ENCODE results near the gene IFNG-AS1. TPM values are rescaled to one million over a fixed set of nuclear protein-coding genes. Genes with fewer than 3 reads are reported as not detected.

The IFNG-AS1 gene
- total RNA-seq, 4 donors from 2014 or later = not detected

DNA sequence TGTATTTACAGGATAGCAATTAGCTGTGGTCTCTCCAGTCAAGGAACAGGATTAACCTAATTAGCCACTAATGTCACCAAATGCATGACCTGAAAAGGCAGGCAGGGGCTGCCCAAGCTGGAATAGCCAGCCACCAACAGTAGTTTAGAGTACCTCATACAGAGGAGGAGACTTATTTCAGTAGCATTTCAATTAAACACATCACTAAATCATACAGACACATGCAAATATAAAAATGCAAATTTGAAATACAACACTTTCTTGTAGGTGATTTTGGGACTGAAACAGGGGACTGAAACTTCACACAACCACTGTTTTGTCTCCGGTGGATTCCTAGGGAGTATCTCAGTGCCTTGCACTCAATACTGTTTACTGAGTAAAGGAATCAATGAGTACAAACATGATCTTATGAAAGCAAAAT lies 636 bp upstream of the IFNG-AS1 start:
- Histone ChIP-seq H3K9me3 (no peaks in the 10 kb centered on the region), H3K36me3 (no peaks in the 10 kb centered on the region), H3K27me3 (no peaks in the 10 kb centered on the region), H3K4me3 (no peak overlapping the region), H3K27ac (no peak overlapping the region), H3K4me1 (no peaks in the 10 kb centered on the region)
- no peak for TF ChIP-seq POLR2A (IDR thresholded peaks at IDR 0.05)
- no peak for TF ChIP-seq POLR2AphosphoS5 (IDR thresholded peaks at IDR 0.05)
- TF ChIP-seq, protein P1, sequence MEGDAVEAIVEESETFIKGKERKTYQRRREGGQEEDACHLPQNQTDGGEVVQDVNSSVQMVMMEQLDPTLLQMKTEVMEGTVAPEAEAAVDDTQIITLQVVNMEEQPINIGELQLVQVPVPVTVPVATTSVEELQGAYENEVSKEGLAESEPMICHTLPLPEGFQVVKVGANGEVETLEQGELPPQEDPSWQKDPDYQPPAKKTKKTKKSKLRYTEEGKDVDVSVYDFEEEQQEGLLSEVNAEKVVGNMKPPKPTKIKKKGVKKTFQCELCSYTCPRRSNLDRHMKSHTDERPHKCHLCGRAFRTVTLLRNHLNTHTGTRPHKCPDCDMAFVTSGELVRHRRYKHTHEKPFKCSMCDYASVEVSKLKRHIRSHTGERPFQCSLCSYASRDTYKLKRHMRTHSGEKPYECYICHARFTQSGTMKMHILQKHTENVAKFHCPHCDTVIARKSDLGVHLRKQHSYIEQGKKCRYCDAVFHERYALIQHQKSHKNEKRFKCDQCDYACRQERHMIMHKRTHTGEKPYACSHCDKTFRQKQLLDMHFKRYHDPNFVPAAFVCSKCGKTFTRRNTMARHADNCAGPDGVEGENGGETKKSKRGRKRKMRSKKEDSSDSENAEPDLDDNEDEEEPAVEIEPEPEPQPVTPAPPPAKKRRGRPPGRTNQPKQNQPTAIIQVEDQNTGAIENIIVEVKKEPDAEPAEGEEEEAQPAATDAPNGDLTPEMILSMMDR (IDR thresholded peaks at IDR 0.05) = no peak
- TF ChIP-seq EP300 (IDR thresholded peaks at IDR 0.05) = no peak
- WGBS, 2 donors (ENCODE audit: low coverage in 1 of 2) = 86 to 100% methylated on average over 1 of the region's 1 CpG
- no peak for ATAC-seq

DNA sequence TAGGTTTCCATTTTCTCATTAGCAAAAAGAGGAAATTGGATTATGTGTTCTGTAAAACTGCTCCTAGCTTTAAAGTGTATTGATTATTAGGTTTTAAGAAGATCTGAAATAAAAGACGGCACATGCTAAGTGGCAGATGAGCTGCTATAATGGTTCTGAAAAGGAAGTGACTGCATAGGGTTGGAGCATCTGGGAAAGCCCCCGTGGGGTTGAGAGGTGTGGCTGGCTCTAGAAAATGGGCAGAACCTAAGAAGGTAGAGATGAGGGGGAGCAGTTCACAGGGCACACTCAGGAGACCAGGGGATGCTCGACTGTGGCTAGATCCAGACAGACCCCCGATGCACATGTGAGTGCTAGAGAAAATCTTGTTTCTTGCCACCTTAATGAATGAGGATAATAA lies 1.9 kb downstream of the IFNG-AS1 start:
- ATAC-seq = no peak
- WGBS, 2 donors (ENCODE audit: low coverage in 1 of 2) = 76 to 88% methylated on average over 1 to 4 of the region's 4 CpGs
- H3K27ac ChIP-seq = no peak overlapping the region

DNA sequence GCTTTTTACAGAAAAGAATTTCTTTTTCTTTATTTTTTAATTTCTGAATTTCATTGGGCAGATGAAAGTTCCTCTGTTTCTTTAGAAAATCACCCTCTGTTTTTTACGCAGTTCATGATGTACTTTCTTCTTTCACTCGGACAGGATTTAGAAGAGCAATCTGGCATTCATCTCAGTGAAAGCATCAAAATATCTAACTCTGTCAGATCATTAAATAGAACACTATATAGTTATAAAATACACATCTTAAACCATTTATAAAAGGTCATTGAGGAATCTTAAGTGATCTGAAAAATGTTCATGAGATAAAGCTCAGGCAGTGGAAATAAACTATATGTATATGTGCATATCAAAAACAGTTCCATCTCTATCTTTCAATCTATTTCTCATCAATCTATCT lies 3.9 kb downstream of the IFNG-AS1 start:
- TF ChIP-seq EP300 (IDR thresholded peaks at IDR 0.05) (no peak), POLR2AphosphoS5 (IDR thresholded peaks at IDR 0.05) (no peak), POLR2A (IDR thresholded peaks at IDR 0.05) (no peak)
- TF ChIP-seq, protein P1 (IDR thresholded peaks at IDR 0.05) = no peak
- Histone ChIP-seq H3K36me3 (no peaks in the 10 kb centered on the region), H3K9me3 (no peaks in the 10 kb centered on the region), H3K4me3 (no peak overlapping the region), H3K27me3 (no peaks in the 10 kb centered on the region), H3K27ac (no peak overlapping the region), H3K4me1 (no peaks in the 10 kb centered on the region)
- no peak for ATAC-seq
- WGBS, 2 donors (ENCODE audit: low coverage in 1 of 2) = 45 to 57% methylated on average over 2 of the region's 2 CpGs

More for the DNA sequence above, 1.9 kb downstream of the IFNG-AS1 start:
- Histone ChIP-seq H3K36me3 (no peaks in the 10 kb centered on the region), H3K4me1 (no peaks in the 10 kb centered on the region), H3K4me3 (no peak overlapping the region), H3K9me3 (no peaks in the 10 kb centered on the region), H3K27me3 (no peaks in the 10 kb centered on the region)
- no peak for TF ChIP-seq POLR2AphosphoS5 (IDR thresholded peaks at IDR 0.05)

DNA sequence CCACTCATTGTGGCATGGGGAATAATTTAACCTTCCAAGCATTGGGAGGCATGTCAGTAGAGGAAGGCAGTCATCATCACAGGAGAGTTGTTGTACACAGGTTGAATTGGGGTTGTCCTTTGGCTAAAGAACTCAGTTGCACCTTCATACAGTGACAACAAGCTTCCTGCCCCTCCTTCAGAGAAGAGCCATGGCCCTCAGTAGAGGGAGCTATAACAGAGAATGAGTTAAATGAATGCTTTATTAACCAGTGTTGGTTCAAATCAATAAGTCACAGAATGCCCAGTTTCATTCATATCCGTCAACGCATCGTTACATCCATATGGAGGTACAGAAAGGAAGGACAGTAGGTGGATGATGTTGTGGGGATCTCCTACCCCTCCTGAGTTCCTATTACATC lies 4.8 kb downstream of the IFNG-AS1 start:
- H3K4me3 ChIP-seq = no peak overlapping the region
- ATAC-seq = no peak
- H3K36me3 ChIP-seq = no peaks in the 10 kb centered on the region
- no peak overlapping the region for H3K27ac ChIP-seq
- TF ChIP-seq EP300 (IDR thresholded peaks at IDR 0.05) (no peak), POLR2AphosphoS5 (IDR thresholded peaks at IDR 0.05) (no peak), POLR2A (IDR thresholded peaks at IDR 0.05) (no peak)
- TF ChIP-seq, protein P1 (IDR thresholded peaks at IDR 0.05) = no peak
- WGBS, 2 donors (ENCODE audit: low coverage in 1 of 2) = 78 to 79% methylated on average over 3 of the region's 3 CpGs
- no peaks in the 10 kb centered on the region for H3K9me3 ChIP-seq
- no peaks in the 10 kb centered on the region for H3K4me1 ChIP-seq
- no peaks in the 10 kb centered on the region for H3K27me3 ChIP-seq

DNA sequence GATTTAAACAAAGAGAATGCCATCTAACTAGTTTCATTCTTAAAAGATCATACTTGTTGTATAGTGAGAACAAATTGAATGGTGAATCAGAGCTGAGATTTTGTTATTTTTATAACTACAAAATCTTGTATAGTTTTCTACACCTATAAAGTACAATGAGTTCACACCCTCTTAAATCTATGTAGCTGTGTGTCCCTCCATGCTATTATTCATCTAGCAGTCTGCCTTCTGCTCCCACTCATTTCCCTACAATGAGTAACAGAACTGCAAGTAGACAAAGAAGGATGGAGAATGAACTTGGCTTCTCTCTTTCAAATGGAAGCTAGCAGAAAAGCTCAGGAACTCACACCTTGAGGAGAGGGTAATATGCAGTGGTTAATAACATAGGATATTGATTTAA lies 7.1 kb downstream of the IFNG-AS1 start:
- H3K9me3 ChIP-seq = no peaks in the 10 kb centered on the region
- TF ChIP-seq EP300 (IDR thresholded peaks at IDR 0.05) (no peak), POLR2AphosphoS5 (IDR thresholded peaks at IDR 0.05) (no peak), POLR2A (IDR thresholded peaks at IDR 0.05) (no peak)
- TF ChIP-seq, protein P1 (IDR thresholded peaks at IDR 0.05) = no peak
- H3K27me3 ChIP-seq = no peaks in the 10 kb centered on the region
- no peak overlapping the region for H3K27ac ChIP-seq
- ATAC-seq = no peak
- no peak overlapping the region for H3K4me3 ChIP-seq
- no peaks in the 10 kb centered on the region for H3K36me3 ChIP-seq
- H3K4me1 ChIP-seq = no peaks in the 10 kb centered on the region

DNA sequence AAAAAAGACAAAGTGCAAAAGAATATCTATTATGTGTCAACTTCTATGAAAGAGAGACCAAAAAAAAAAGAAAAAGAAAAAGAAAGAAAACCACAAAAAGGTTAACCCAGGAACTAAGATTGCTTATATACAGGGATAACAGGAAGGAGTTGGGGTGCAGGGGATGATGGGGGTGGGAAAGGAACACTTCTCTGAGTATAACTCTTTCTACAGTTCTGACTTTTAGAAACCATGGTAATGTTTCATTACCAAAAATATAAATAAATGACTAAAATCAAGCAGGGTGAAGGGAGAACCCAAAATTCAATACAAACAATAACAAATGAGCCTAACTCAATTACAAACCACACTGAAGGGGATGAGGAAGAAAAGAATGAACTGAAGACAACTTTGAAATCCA lies 9.1 kb downstream of the IFNG-AS1 start:
- H3K4me1 ChIP-seq = no peaks in the 10 kb centered on the region
- H3K4me3 ChIP-seq = no peak overlapping the region
- no peaks in the 10 kb centered on the region for H3K9me3 ChIP-seq
- no peaks in the 10 kb centered on the region for H3K36me3 ChIP-seq
- no peaks in the 10 kb centered on the region for H3K27me3 ChIP-seq
- no peak for ATAC-seq
- H3K27ac ChIP-seq = no peak overlapping the region
- TF ChIP-seq EP300 (IDR thresholded peaks at IDR 0.05) (no peak), POLR2A (IDR thresholded peaks at IDR 0.05) (no peak), POLR2AphosphoS5 (IDR thresholded peaks at IDR 0.05) (no peak)

Measured in gastroesophageal sphincter (tissue), 4 donors.